Measurements from ENCODE around the gene HNF4A. TPM values are rescaled to one million over a fixed set of nuclear protein-coding genes. Genes with fewer than 3 reads are reported as not detected.

Gene HNF4A
- total and polyA plus RNA-seq, 2 of the 13 experiments (the other 11 are each of a cell fraction or from before 2014, with no cell fraction given) = 80.9 to 169 TPM

GRCh38 chr20:44483112-44483511, 127.6 kb downstream of the HNF4A start:
- FAIRE-seq = no peak
- no peak for ATAC-seq
- BruUV-seq (replicated peaks) = no TSS peak
- Histone ChIP-seq H3K4me1 (ENCODE audit: insufficient read depth, low read length) (no peaks in the 10 kb centered on the region), H3K4me3 (replicated peaks in 1 of 3; ENCODE audit: insufficient read depth in 1 of 3, low read depth in 2 of 3, low read length in 3 of 3) (no peak overlapping the region), H3K27me3 (ENCODE audit: control insufficient read depth in 1 of 2, insufficient read depth in 2 of 2, low read length in 2 of 2) (no peaks in the 10 kb centered on the region), H4K20me1 (ENCODE audit: insufficient read depth, low read length) (no peaks in the 10 kb centered on the region), H3K36me3 (replicated peaks in 1 of 2; ENCODE audit: control insufficient read depth in 1 of 2, insufficient read depth in 2 of 2, low read length in 2 of 2) (peaks cover 13 to 47% of the 10 kb centered on the region in 2 experiments), H3K79me2 (ENCODE audit: insufficient read depth, low read length) (no peaks in the 10 kb centered on the region), H3K9me3 (ENCODE audit: low read length) (no peaks in the 10 kb centered on the region), H3K9ac (ENCODE audit: insufficient read depth, low read depth, low read length) (no peak overlapping the region), H3K4me2 (ENCODE audit: low read depth, low read length) (no peak overlapping the region), H3K27ac (ENCODE audit: extremely low read length, insufficient read depth, low read length) (no peak overlapping the region), H2AFZ (ENCODE audit: low read length) (no peak overlapping the region)
- 99% methylated on average over 5 of the region's 5 CpGs for WGBS (ENCODE audit: low lambda C conversion rate)
- CTCF ChIA-PET (ENCODE audit: low intra/inter-chr PET ratio, low total read pairs) = no interaction called here
- intact Hi-C loops (cut with micrococcal nuclease; ENCODE audit: unreplicated experiment) = no loop called here
- no peak for DNase-seq (ENCODE audit: low spot score)
- in situ Hi-C loops (cut with HindIII; ENCODE audit: extremely low pct_ligation_motif_present, low pct_unique_long_range_greater_than_20kb) = no loop called here
- no peak for TF ChIP-seq NBN (conservative IDR thresholded peaks at IDR 0.05)
- TF ChIP-seq HCFC1 (IDR thresholded peaks at IDR 0.05; ENCODE audit: low read depth, low read length) = no peak
- TF ChIP-seq ZNF121 (CRISPR knock-in tag; IDR thresholded peaks at IDR 0.05) = no peak
- no peak for TF ChIP-seq SP2 (CRISPR knock-in tag; IDR thresholded peaks at IDR 0.05)
- no peak for TF ChIP-seq ZNF83 (CRISPR knock-in tag; IDR thresholded peaks at IDR 0.05; ENCODE audit: borderline replicate concordance)
- no peak for TF ChIP-seq ZNF615 (CRISPR knock-in tag; IDR thresholded peaks at IDR 0.05; ENCODE audit: borderline replicate concordance)
- TF ChIP-seq GMEB1 (CRISPR knock-in tag; IDR thresholded peaks at IDR 0.05; ENCODE audit: borderline replicate concordance) = no peak
- no peak for TF ChIP-seq PTBP1 (IDR thresholded peaks at IDR 0.05; ENCODE audit: low read depth, low read length, poor library complexity, severe bottlenecking)
- TF ChIP-seq ZNF619 (CRISPR knock-in tag; IDR thresholded peaks at IDR 0.05) = no peak
- POLR2A ChIA-PET = no interaction called here

Small RNAs within 50 kb of the gene (microRNA-seq; reads per million reads assigned to microRNA genes)
- gene MIR3646 = not detected

Small RNAs within 50 kb of the gene (small RNA-seq; reads per million reads assigned to genes)
- gene MIR3646 (ENCODE audit: insufficient read depth in 2 of 3, insufficient read length in 3 of 3, low read depth in 2 of 3, low replicate concordance in 1 of 3) (0 to 0.97 (median 0.33) reads per million in 3 experiments), gene RF00019 (ENCODE audit: insufficient read depth in 2 of 3, insufficient read length in 3 of 3, low read depth in 2 of 3, low replicate concordance in 1 of 3) (0 reads per million in 3 experiments), gene RPL37AP1 (ENCODE audit: insufficient read depth in 2 of 3, insufficient read length in 3 of 3, low read depth in 2 of 3, low replicate concordance in 1 of 3) (0 reads per million in 3 experiments)

Other genes starting within 250 kb of the HNF4A start
- not detected in 2 replicates for gene JPH2, start 168.5 kb upstream of the HNF4A start, total RNA-seq (2016; rRNA removed; fragmentation: Illumina TruSeq; extraction: Trizol)
- 0.42 and 0.61 TPM in 2 replicates for gene JPH2, start 168.5 kb upstream of the HNF4A start, polyA plus RNA-seq (2011; rRNA removed)
- gene OSER1, start 144.9 kb upstream of the HNF4A start, total RNA-seq (2016; rRNA removed; fragmentation: Illumina TruSeq; extraction: Trizol) = 71.2 and 92.8 TPM in 2 replicates
- 67.0 and 71.5 TPM in 2 replicates for gene OSER1, start 144.9 kb upstream of the HNF4A start, polyA plus RNA-seq (2011; rRNA removed)
- not detected in 2 replicates for gene GDAP1L1, start 108.4 kb upstream of the HNF4A start, total RNA-seq (2016; rRNA removed; fragmentation: Illumina TruSeq; extraction: Trizol)
- 0.04 and 0.13 TPM in 2 replicates for gene GDAP1L1, start 108.4 kb upstream of the HNF4A start, polyA plus RNA-seq (2011; rRNA removed)
- 13.6 and 24.5 TPM in 2 replicates for gene FITM2, start 44.5 kb upstream of the HNF4A start, total RNA-seq (2016; rRNA removed; fragmentation: Illumina TruSeq; extraction: Trizol)
- gene FITM2, start 44.5 kb upstream of the HNF4A start, polyA plus RNA-seq (2011; rRNA removed) = 9.6 and 10.4 TPM in 2 replicates
- not detected in 2 replicates for gene R3HDML, start 18.7 kb upstream of the HNF4A start, total RNA-seq (2016; rRNA removed; fragmentation: Illumina TruSeq; extraction: Trizol)
- not detected in 2 replicates for gene R3HDML, start 18.7 kb upstream of the HNF4A start, polyA plus RNA-seq (2011; rRNA removed)
- gene TTPAL, start 120.2 kb downstream of the HNF4A start, total RNA-seq (2016; rRNA removed; fragmentation: Illumina TruSeq; extraction: Trizol) = 18.8 and 25.0 TPM in 2 replicates
- gene TTPAL, start 120.2 kb downstream of the HNF4A start, polyA plus RNA-seq (2011; rRNA removed) = 4.3 and 6.5 TPM in 2 replicates
- 53.5 and 82.0 TPM in 2 replicates for gene SERINC3, start 166.4 kb downstream of the HNF4A start, total RNA-seq (2016; rRNA removed; fragmentation: Illumina TruSeq; extraction: Trizol)
- 208 and 226 TPM in 2 replicates for gene SERINC3, start 166.4 kb downstream of the HNF4A start, polyA plus RNA-seq (2011; rRNA removed)
- gene PKIG, start 226.9 kb downstream of the HNF4A start, total RNA-seq (2016; rRNA removed; fragmentation: Illumina TruSeq; extraction: Trizol) = 44.5 and 47.6 TPM in 2 replicates
- gene PKIG, start 226.9 kb downstream of the HNF4A start, polyA plus RNA-seq (2011; rRNA removed) = 30.8 and 31.0 TPM in 2 replicates